ENCODE results near the gene CAPN11. TPM values are rescaled to one million over a fixed set of nuclear protein-coding genes. Genes with fewer than 3 reads are reported as not detected.

CAPN11 gene
- total and polyA plus RNA-seq, 10 of the 15 experiments (the other 5 are each of a cell fraction or from before 2014, with no cell fraction given) = 0.05 to 0.44 (median 0.31) TPM

DNA sequence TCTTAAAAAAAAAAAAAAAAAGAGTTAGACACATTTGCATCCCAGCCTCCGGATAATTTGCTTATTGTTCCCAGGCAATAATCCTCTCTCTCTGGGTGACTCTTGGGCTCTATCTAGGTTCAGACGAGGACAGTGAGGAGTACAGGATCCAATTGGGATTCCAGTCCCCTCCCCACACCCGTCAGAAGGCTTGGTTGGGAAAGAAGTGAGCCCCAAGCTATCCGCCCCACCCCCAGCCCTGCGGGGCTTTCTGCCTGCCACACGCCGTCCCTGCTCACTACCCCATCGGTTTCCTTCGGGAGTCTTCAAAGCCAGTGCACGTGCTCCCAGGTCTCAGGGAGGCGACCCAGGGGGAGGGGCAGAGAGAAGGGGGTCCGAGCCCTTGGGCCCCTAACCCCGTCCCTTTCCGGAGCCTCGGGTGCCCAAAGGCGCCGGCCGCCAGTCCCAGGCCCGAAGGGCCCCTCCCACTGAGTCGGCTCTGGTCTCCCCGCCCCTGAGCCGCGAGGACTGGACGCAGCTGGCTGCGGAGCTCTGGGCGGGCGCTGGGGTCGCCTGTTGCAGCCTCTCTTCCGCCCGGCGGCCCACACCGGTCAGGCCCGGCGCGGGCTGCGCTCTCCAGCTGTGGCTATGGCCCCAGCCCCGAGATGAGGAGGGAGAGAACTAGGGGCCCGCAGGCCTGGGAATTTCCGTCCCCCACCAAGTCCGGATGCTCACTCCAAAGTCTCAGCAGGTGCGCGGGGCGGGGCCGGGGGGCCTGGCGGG is 60.6 kb downstream of the CAPN11 start (continued):
- TF ChIP-seq, protein P1, sequence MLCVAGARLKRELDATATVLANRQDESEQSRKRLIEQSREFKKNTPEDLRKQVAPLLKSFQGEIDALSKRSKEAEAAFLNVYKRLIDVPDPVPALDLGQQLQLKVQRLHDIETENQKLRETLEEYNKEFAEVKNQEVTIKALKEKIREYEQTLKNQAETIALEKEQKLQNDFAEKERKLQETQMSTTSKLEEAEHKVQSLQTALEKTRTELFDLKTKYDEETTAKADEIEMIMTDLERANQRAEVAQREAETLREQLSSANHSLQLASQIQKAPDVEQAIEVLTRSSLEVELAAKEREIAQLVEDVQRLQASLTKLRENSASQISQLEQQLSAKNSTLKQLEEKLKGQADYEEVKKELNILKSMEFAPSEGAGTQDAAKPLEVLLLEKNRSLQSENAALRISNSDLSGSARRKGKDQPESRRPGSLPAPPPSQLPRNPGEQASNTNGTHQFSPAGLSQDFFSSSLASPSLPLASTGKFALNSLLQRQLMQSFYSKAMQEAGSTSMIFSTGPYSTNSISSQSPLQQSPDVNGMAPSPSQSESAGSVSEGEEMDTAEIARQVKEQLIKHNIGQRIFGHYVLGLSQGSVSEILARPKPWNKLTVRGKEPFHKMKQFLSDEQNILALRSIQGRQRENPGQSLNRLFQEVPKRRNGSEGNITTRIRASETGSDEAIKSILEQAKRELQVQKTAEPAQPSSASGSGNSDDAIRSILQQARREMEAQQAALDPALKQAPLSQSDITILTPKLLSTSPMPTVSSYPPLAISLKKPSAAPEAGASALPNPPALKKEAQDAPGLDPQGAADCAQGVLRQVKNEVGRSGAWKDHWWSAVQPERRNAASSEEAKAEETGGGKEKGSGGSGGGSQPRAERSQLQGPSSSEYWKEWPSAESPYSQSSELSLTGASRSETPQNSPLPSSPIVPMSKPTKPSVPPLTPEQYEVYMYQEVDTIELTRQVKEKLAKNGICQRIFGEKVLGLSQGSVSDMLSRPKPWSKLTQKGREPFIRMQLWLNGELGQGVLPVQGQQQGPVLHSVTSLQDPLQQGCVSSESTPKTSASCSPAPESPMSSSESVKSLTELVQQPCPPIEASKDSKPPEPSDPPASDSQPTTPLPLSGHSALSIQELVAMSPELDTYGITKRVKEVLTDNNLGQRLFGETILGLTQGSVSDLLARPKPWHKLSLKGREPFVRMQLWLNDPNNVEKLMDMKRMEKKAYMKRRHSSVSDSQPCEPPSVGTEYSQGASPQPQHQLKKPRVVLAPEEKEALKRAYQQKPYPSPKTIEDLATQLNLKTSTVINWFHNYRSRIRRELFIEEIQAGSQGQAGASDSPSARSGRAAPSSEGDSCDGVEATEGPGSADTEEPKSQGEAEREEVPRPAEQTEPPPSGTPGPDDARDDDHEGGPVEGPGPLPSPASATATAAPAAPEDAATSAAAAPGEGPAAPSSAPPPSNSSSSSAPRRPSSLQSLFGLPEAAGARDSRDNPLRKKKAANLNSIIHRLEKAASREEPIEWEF (IDR thresholded peaks at IDR 0.05; ENCODE audit: insufficient replicate concordance, low read depth, low read length) = no peak
- TF ChIP-seq RBBP5 (conservative IDR thresholded peaks at IDR 0.05) (no peak), NFIC (IDR thresholded peaks at IDR 0.05; ENCODE audit: low read depth, low read length) (no peak), SREBF2 (IDR thresholded peaks at IDR 0.05; ENCODE audit: low read length) (no peak), MEF2B (IDR thresholded peaks at IDR 0.05; ENCODE audit: partially characterized antibody, poor library complexity, severe bottlenecking) (peak; percentile 13), TARDBP (IDR thresholded peaks at IDR 0.05; ENCODE audit: borderline replicate concordance) (no peak), CEBPB (IDR thresholded peaks at IDR 0.05; ENCODE audit: borderline replicate concordance in 1 of 2, low read depth in 2 of 2, low read length in 2 of 2) (no peak), ZNF217 (IDR thresholded peaks at IDR 0.05) (no peak), HDAC2 (IDR thresholded peaks at IDR 0.05) (no peak), MYC (IDR thresholded peaks at IDR 0.05; ENCODE audit: insufficient read depth, insufficient read length, insufficient replicate concordance, low read length, severe bottlenecking) (no peak), TAF1 (IDR thresholded peaks at IDR 0.05; ENCODE audit: borderline replicate concordance, low read depth, low read length) (no peak), NR2F1 (conservative IDR thresholded peaks at IDR 0.05) (peak; percentile 64; the same call in 1 of the 2 replicates), RB1 (IDR thresholded peaks at IDR 0.05; ENCODE audit: borderline replicate concordance) (no peak), HDAC6 (IDR thresholded peaks at IDR 0.05; ENCODE audit: unreplicated experiment) (no peak), YBX1 (IDR thresholded peaks at IDR 0.05) (no peak), TCF7 (IDR thresholded peaks at IDR 0.05; ENCODE audit: borderline replicate concordance) (no peak), STAT1 (conservative IDR thresholded peaks at IDR 0.05) (no peak), HDGF (IDR thresholded peaks at IDR 0.05) (no peak), POLR2AphosphoS5 (IDR thresholded peaks at IDR 0.05; ENCODE audit: low read length) (peak; percentile 60; the same call in 1 of the 2 replicates), TCF3 (IDR thresholded peaks at IDR 0.05; ENCODE audit: borderline replicate concordance, insufficient read depth, low read depth, low read length) (peak; percentile 86), JUNB (IDR thresholded peaks at IDR 0.05) (no peak)
- TF ChIP-seq, protein P2, sequence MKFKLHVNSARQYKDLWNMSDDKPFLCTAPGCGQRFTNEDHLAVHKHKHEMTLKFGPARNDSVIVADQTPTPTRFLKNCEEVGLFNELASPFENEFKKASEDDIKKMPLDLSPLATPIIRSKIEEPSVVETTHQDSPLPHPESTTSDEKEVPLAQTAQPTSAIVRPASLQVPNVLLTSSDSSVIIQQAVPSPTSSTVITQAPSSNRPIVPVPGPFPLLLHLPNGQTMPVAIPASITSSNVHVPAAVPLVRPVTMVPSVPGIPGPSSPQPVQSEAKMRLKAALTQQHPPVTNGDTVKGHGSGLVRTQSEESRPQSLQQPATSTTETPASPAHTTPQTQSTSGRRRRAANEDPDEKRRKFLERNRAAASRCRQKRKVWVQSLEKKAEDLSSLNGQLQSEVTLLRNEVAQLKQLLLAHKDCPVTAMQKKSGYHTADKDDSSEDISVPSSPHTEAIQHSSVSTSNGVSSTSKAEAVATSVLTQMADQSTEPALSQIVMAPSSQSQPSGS (IDR thresholded peaks at IDR 0.05; ENCODE audit: low read length) = no peak
- TF ChIP-seq, protein P3, sequence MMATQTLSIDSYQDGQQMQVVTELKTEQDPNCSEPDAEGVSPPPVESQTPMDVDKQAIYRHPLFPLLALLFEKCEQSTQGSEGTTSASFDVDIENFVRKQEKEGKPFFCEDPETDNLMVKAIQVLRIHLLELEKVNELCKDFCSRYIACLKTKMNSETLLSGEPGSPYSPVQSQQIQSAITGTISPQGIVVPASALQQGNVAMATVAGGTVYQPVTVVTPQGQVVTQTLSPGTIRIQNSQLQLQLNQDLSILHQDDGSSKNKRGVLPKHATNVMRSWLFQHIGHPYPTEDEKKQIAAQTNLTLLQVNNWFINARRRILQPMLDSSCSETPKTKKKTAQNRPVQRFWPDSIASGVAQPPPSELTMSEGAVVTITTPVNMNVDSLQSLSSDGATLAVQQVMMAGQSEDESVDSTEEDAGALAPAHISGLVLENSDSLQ (IDR thresholded peaks at IDR 0.05) = no peak
- TF ChIP-seq, protein P4, sequence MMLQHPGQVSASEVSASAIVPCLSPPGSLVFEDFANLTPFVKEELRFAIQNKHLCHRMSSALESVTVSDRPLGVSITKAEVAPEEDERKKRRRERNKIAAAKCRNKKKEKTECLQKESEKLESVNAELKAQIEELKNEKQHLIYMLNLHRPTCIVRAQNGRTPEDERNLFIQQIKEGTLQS (IDR thresholded peaks at IDR 0.05; ENCODE audit: borderline replicate concordance, extremely low read depth, low read depth, low read length) = no peak

Data from GM12878 (cell line).